HG03354 (cell line): ENCODE measurements around the gene METTL27.
"Not testable (repeated sequence)": the region's sequence is repeated elsewhere in the genome, so short reads cannot be mapped to it uniquely, and the experiment has no call there.

Experiments
- ATAC-seq: cut with Tn5 transposase; IDR thresholded peaks from one replicate; pipeline ENCODE4 v1.9.1; 2021; ENCODE audit warnings: mild to moderate bottlenecking; ENCODE audit not compliant: unreplicated experiment, poor library complexity, severe bottlenecking

Gene METTL27, protein sequence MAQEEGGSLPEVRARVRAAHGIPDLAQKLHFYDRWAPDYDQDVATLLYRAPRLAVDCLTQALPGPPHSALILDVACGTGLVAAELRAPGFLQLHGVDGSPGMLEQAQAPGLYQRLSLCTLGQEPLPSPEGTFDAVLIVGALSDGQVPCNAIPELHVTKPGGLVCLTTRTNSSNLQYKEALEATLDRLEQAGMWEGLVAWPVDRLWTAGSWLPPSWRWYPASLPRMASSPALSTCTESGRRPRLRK

DNA sequence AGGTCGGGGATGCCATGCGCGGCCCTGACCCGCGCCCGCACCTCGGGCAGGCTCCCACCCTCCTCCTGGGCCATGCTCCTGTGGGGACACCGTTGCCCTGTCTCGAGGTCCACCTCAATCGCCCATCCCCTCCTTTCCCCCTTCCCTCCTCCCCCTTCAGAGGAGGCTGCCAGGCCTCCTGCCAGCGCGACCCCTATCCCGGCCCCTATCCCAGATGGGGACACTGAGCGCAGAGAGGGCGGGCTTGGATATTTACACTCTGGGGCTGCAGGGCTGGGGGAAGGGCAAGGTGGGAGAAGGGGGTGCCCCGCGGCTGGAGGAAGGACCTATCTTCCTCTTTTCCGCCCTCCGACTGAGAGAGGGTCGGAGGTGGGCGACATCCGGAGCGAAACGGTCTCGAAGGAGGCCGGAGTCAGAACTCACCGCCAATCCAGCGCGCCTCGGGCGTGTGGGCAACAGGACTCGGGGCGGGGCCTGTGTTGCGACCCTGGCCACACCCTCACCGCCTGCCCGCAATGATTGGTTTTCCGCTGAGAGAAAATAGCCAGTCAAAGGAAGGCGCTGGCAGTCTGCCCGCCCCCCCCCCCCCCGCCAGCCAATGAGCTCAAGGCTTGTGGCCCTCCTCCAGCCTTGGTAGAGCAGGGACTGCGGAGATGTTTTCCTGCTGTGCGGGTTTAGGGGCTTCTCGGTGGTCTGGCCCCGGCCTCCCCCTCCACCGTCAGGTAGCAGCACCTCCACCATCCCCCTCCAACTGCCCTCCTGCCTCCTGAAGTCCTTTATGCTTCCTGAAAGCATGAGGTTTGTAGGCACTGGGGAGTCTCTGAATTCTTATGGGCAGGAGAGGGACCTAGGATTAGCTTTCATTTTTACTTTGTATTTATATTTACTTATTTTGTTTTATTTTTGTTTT is at the start of gene METTL27:
METTL27 (minus strand) TSS at position 450 of the 910 bp plus-strand sequence; CDS start at position 74, 376 bp downstream.
- peak; percentile 96 for ATAC-seq

DNA sequence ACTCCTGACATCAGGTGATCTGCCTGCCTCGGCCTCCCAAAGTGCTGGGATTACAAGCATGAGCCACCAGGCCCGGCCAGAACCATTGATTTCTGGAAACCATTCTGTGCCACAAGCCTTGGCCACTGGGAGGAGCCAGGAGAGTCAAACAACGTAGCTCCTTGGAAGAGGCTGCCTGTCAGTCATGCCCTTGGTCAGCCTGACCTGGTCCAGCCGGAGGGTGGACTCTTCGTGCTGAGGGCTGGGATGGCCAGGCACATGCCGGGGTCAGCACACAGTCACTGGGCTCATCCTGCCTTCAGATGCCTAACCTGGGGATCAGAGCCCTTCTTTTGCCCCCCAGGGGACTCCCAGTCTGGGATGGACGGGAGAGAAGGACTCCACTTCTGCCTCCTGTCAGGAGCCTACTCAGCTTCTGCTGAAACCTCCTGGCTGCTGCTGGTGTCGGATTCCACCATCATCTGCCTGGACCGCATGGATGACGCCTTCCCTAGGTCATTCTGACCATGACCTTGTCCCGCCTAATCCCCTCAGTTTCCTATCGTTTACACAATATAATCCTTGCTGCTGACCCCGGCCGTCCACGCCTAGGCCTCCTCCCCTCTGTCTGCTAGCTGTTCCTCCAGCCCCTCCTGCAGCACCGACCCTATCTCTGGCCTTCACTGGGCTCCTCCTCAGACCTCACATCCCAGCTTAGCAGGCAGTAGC is 49.0 kb upstream of the METTL27 start:
- ATAC-seq: no peak

DNA sequence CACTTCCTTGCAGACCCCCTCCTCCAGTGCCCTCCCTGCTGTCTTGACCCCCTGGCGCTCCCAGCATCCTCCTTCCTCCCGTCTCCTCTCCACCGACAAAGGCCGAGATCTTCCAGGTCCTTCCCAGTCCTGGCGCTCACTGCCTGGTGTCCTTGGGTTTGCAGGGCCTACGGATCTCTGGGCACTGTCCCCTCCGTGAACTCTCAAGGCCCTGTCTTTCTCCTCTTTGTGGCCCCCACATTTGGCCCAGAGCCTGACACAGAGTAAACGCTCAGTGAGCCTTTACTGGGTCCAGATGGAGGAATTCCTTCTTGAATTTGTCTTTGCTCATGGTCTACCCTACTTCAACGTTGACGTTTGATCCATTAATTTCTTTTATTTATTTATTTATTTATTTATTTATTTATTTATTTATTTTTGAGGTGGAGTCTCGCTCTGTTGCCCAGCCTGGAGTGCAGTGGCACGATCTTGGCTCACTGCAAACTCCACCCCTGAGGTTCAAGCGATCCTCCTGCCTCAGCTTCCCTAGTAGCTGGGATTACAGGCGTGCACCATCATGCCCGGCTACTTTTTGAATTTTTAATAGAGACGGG is 48.3 kb upstream of the METTL27 start:
- ATAC-seq: no peak

DNA sequence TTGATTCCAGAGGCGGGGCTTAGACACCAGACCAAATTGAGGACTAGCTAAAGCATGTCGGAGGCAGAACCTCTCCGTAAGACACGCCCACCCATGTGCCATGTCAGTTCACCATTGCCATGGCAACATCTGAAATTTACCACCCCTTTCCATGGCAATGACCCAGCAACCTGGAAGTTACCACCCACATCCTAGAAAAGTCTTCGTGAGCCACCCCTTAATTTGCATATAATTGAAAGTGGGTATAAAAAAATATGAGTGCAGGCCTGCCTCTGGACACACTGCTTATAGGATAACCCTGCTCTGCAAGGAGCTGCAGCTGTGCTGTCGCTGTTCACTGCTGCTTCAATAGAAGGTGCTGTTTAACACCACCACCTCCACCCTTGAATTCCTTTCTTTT is 46.6 kb upstream of the METTL27 start:
- no peak for ATAC-seq

DNA sequence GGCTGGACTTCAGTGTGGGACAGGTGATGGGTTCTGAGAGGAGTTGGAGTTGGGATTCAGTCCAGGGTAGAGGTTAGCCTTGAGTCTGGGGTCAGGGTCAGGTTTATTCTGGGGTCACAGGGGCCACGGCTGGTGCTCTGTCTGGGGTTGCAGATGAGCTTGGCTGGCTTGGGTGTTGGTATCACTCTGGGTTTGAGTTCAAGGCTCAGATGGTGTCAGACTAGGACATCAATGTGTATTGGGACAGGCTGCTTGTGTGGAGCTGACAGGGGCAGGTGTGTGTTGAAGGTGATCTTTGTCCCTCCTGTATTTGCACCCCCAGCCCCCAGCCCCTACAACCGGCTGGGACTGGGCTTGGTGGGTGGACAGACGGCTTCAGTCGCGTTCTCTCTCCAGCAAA is 45.4 kb upstream of the METTL27 start:
- no peak for ATAC-seq

DNA sequence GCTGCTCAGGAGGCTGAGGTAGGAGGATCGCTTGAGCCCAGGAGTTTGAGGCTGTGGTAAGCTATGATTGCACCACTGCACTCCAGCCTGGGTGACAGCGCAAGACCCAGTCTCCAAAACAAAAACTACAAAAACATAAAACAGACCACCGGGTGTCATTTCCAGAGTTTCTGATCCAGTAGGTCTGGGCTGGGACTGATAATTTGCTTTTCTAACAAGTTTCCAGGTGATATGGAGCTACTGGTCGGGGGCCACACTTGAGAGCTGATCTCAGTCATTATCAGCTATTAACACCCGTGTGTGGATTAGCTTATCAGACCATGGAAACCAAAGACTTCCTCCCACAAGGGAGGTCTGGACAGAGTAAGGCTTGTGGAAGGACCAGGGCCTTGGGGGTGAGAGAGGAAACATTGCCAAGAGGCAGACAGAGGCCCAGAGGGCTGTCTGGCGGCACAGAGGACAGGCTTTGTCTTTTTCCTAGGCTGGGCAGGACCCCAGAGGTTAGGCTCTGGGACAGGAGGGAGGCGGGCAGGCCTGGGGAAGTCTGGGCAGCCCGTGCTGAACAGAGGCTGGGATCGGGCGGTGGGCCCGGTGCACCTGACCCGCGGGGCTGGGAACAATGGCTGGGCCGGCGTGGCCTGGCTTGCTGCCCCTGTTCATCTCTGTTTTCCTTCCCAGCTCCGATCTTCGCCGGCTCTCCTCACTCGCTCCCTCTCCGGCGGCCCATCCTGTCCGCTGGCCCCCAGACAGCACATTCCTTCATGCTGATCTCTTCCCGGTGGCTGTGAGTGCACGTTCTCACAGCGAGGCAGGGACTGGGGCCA is 43.9 kb upstream of the METTL27 start:
- ATAC-seq: no peak

DNA sequence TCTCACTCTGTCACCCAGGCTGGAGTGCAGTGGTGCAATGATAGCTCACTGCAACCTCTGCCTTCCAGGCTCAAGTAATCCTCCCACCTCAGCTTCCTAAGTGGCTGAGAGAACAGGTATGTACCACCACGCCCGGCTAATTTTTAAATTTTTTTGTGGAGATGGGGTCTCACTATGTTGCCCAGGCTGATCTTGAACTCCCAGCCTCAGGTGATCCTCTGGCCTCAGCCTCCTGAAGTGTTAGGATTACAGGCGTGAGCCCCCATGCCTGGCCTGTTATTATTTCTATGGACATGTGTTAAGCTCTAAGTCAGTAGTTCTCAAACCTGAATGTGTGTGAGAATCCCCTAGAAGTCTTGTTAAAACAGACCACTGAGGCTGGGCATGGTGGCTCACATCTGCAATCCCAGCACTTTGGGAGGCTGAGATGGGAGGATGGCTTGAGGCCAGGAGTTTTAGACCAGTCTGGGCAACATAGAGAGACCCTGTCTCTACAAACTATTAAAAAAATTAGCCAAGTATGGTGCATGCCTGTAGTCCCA is 43.2 kb upstream of the METTL27 start:
- ATAC-seq: no peak

DNA sequence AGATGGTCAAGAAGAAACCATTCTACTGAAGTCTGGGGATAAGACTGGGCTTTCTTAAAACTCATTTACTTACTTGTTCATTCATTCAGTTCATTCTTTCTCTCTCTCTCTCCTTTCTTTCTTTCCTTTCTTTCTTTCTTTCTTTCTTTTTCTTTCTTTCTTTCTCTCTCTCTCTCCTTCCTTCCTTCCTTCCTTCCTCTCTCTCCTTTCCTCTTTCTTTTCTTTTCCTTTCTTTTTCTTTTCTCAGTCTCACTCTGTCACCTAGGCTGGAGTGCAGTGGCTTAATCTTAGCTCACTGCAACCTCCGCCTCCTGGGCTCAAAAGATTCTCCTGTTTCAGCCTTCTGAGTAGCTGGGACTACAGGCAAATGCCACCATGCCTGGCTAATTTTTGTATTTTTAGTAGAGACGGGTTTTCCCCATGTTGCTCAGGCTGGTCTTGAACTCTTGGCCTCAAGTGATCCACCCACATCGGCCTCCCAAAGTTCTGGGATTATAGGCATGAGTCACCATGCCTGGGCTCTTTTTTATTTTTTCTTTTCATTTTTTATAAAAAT is 42.6 kb upstream of the METTL27 start:
- ATAC-seq: not testable (repeated sequence)

DNA sequence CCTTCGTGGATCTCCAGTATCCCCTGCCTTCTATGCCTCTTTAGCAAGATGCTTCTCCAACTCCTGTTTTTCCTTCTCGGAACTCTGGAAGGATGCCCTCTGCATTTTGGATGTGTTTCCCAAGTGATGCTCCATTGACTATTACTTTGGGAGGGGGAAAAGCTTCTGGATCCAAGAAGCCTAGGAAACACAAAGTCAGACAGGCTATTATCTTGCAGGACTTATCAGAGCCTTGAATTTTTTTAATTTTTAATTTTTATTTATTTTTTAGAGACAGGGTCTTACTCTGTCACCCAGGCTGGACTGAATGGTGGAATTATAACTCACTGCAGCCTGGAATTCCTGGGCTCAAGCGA is 39.7 kb upstream of the METTL27 start:
- no peak for ATAC-seq

DNA sequence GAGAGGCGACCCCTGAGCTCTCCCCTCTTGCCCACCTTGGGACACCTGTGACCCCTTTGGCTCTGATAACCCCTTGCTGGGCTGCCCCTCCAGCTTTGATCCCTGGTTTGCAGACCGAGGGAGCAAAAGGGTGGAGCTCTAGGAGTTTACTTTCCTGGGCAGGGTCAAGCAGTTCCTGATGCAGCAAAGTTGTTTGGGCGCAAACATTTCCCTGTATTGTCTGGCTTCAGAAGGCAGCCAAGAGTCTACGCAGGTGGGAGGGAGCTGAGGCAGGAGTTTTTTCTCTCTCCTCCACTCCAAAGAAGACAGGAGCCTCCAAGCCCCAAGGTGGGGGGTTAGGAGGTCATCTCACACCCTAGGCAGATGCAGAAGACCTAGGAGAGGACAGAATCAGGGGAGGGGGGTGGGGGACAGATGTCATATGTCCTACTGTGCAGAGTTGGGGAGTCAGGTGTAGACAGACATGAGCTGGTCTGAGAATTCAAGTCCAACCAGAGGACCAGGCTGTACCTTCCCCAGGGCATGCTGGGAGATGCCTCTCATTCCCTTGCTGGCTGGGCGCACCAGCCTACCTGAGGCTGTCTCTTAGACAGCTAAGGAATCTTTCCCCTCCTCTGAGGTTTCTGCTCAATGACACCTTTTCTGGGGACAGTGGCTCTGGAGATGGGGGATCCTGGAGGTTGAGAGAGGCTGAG is 39.2 kb upstream of the METTL27 start:
- ATAC-seq: no peak

DNA sequence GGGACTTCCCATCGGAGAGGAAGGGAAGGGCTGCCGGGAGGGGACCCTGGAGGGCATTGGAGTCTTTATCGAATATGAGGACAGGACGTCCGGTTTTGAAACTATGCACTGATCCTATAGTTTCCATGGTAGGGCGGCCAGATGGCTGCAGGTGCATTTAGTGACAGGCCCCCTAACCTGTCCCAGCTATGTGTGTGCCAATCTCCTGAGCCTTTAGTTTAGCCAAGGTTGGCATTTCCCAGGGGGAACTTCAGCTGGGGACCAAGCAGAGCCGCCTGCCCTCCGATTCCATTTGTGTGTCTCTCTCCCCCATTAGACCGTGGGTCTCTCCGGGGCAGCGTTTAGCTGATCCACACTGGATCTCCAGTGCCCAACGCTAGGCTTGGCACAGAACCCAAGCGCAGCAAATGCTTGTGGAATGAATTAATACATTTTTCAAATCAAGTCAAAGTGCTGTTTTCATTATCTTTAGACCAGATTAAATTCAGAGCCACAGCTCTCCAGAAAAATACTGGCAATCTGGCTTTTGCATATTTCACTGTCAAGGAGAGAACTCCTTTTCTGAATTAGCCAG is 38.5 kb upstream of the METTL27 start:
- no peak for ATAC-seq

DNA sequence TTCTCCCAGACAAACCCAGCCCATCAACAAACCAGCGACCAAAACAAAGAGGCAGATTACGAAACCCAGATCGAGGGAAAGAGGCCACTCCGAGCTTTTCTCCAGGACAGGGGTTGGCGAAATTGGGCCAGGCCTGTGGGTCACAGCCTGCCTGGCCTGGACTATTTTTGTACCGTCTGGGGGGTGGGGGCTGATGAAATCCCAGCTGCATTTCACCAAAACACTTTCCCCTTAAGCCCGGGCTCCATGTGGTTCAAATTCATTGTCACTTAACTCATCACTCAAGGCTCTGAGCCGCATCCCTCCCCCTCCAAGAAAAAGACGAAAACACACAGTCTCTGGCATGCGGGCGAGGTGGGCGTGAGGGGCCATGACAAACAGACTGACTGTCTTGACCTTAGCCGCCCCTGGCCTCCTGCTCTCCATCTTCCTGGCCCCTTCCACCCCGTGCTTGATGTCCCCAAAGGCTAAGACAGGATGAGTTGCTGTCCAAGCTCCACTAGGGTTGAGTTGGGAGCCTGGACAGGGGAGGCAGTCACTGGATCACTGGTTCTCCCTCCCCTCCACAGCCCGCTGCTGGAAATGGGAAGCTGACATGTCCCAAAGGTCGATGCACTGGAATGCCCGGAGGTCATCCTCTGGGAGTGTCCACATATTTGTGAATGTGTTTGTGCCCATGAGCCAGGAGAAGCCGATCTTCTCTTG is 37.8 kb upstream of the METTL27 start:
- no peak for ATAC-seq

DNA sequence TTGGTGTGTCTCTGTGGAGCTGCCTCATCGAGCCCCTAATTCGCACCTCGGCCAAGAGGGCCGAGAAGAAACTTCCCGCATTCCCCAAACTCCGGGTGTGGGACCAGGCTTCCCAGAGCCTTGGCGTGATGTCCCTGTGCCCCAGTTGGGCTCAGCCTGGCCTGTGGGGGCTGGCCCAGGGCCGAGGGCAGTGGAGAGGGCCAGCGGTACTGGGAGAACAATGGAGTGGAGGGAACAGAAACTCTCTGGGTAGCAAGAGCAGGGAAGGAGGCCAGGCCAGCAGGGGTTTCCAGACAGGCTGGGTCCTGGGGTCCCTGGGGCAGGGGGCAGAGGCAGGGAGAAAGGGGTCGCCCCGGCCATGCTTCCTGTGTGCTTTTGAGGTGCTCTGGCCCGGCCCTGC is 34.7 kb upstream of the METTL27 start:
- no peak for ATAC-seq

DNA sequence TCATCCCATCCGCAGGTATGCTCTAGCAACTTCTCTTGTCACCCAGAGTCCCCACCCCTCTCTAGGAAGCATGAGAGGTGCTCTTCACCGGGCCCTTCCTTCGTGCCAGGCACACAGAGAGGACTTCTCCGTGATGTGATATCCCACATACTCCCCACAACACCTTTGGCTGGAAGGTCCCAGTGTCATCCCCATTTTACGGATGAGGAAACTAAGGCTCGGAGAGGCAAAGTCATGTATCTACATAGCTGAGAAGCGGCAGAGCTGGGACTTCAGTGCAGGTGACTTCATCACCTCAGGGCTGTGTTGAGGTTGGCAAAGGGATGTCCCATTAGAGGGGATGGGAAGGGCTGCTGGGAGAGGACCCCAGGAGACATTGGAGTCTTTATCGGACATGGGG is 34.0 kb upstream of the METTL27 start:
- no peak for ATAC-seq

DNA sequence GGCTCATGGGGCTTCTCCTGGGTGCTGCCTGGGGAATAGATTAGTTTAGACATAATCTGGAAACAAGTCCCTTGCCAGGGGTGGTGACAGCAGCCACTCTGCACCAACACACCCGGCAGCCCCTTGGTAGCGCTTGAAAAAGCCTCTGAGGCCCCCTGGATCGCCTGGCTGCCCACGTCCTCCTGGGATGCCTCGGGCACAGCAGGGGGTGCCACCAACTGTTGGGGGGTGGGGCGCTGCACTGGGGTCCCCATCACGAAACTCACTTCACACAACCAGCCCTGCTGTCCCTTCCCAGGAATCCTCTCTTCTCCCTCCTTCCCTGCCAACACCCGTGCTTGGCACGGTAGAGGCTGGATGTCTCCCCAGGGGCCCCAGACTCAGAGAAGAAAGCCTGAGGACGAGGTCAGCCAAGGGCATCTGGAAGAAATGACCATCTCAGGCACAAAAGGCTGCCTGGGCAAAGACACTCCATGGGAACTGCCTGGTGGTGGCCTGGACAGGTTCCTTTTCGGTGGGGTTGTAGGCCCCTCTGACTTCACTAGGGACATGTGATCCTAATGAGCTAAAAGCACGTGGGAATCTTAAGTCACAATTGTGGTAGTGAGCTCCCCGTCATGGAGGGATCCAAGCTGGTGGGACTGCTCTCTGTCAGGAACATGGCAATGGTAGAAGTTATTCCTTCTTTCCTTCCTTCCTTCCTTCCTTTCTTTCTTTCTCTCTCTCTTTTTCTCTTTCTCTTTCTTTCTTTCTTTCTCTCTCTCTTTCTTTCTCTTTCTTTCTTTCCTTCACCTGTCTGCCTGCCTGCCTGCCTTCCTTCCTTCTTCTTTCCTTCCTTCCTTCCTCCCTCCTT is 30.0 kb upstream of the METTL27 start:
- no peak for ATAC-seq

DNA sequence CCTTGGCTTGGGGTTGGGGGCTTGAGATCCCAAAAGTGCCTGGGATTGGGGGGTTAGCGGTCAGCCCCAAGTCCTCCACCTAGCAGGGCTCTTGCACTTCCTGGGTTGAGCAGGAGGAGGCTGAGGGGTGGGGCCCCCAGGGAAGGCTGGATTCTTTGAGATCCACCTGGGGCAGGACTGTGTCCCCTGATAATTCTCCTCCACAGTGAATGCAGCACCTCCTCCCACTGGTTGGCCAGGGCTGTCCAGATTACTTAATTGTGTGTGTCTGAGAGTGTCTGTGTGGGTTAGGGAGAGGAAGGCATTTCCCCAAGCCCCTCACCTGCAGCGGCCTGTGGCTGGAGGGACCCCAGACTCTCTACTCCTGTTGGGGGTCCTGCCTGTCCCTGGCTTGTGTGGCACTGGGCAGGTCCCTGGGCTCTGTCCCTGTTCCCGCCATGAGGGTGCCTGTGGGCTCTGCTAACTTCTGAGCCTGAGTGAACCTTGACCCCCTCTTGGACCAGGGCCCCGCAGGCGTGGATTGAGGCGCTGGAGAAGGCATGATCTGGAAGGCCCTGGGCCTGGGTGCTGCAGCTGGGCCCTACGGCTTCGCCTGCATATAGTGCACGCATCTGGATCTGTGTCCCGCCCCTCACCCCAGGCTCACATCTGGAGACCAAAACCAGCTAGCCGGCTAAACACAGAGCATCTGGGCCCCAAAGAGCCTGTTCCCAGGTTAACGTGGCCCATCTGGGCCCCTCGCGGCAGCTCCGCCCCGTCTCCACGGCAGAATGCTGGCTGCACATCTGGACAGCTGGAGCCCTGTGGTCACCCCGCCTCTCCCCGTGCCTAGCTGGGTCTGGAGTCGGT is 29.1 kb upstream of the METTL27 start:
- ATAC-seq: no peak
